Measurements from ENCODE around the gene NAA16. TPM values are rescaled to one million over a fixed set of nuclear protein-coding genes. Genes with fewer than 3 reads are reported as not detected.
"Not testable (repeated sequence)": the region's sequence is repeated elsewhere in the genome, so short reads cannot be mapped to it uniquely, and the experiment has no call there.

NAA16 gene
- total RNA-seq, 1 experiment from 2014 or later, result 7.1 TPM

DNA sequence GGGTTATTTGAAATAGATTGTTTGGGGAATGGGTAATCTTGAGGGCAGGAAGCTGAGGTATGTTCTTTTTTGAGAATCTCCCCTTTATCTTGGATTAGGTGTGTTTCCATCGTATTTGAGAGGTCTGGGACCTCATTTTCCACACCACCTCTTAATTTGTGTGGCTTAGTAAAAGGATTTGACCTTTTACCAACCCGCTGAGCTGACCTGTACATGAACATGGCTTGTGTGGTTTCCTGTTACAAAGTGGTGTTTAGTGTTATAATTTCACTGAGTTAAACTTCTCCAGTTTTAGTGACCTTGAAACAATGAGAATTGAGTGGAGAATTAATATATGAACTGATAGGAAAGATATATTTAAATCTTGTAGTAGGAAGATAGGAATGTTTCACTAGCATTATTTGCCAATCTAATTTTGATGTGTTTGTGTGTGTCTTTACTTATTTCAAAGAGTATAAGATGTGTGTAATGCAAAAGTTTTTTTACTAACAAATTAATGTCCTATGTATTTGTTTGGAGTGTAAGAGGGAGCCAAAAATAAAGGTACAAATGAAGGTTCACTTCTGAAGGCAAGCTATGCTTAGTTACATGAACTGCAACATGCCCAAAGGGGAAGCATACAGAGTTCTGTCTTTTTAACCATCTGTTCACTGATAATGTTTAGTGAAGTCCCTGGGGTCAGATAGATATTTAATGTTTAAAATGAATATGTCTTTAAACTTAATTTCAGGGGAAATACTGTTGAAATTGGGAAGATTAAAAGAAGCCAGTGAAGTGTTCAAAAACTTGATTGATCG is 17.1 kb downstream of the NAA16 start:
- no peaks in the 10 kb centered on the region for H3K27me3 ChIP-seq
- H3K9me3 ChIP-seq, result no peaks in the 10 kb centered on the region
- peaks cover 26% of the 10 kb centered on the region for H3K36me3 ChIP-seq
- DNase-seq, result no peak
- no peak overlapping the region for H3K4me3 ChIP-seq

DNA sequence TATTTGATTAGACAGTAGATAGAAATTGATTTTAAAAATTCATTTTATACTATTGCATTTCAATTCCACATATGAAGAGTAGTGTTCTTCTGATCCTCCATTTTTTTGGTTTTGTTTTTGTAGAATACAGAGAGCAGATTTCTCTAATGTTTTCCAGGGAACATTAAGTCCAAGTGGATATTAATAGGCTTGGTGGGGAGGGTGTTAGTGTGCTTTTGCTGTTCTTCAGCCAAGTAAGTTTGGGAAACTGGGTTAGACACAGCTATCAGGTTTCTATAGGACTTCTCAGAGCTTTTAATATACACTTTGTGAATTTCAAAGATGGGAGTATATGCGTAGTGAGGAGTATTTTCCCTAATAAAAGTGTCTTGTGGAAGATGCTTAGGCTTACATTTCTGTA is 21.8 kb downstream of the NAA16 start:
- DNase-seq, result no peak
- H3K4me3 ChIP-seq, result no peak overlapping the region
- H3K36me3 ChIP-seq, result peaks cover 22% of the 10 kb centered on the region
- H3K27me3 ChIP-seq, result no peaks in the 10 kb centered on the region
- no peaks in the 10 kb centered on the region for H3K9me3 ChIP-seq

DNA sequence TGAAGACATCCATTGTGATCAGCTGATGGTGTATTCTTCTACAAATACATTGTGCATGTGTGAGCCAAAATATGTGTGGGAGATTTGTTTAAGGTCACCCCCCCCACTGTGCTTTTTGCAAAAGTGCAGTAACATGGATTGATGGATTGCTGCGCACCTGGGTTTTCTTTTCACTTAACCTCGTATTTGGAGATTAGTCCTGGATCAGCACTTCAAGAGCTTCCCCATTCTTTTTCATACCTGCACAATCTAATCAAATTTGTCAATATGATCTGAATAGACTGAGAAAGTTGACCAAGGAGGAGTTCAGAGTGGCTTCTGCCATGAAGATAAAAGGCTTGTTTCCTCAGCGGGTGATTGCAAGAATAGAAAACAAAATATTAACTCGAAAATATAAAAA is 23.7 kb downstream of the NAA16 start:
- Histone ChIP-seq H3K27me3 (no peaks in the 10 kb centered on the region), H3K4me3 (no peak overlapping the region), H3K36me3 (peaks cover 25% of the 10 kb centered on the region), H3K9me3 (no peaks in the 10 kb centered on the region)
- no peak for DNase-seq

DNA sequence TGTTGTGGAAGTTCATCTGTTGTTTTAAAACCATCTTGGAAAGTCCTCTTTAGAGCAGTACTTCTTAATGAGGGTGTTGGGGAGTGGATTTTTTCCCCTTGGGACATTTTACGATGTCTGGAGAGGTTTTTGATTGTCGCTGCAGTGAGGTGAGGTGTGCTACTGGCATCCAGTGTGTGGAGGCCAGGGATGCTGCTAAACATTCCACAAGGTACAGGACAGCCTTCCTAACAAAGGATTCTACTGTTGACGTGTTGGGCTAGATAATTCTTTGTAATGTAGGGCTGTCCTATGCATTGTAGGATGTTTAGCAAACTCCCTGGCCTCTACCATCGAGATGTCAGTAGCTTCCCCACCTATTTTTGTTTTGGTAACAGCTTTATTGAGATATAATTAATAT is 33.3 kb downstream of the NAA16 start:
- Histone ChIP-seq H3K9me3 (no peaks in the 10 kb centered on the region), H3K27me3 (no peaks in the 10 kb centered on the region), H3K36me3 (peaks cover 44% of the 10 kb centered on the region), H3K4me3 (no peak overlapping the region)
- DNase-seq, result no peak

DNA sequence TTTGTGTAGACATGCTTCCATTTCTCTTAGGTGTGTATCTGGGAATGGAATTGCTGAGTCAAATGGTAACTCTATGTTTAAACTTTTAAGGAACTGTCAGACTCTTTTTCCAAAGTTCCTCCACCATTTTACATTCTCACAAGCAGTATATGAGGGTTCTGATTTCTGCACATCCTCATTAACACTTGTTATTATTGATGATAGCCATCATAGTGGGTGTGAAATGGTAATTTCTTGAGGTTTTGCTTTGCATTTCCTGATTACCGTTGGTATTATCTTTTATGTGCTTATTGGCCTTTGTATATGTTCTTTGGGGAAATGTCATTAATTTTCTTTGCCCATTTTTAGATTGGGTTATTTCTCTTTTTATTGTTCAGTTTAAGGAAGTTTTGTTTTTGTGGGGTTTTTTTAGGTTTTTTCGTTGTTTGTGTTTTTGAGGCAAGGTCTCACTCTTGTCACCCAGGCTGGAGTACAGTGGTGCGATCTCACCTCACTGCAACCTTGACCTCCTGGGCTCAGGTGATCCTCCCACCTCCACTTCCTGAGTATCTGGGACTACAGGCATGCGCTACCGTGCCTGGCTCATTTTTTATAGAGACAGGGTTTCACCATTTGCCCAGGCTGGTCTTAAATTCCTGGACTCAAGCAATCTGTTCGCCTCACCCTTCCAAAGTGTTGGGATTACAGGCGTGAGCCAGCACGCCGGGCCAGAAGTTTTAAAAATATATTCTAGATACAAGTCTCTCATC is 34.3 kb downstream of the NAA16 start:
- peaks cover 39% of the 10 kb centered on the region for H3K36me3 ChIP-seq
- no peaks in the 10 kb centered on the region for H3K9me3 ChIP-seq
- DNase-seq, result no peak
- H3K4me3 ChIP-seq, result no peak overlapping the region
- no peaks in the 10 kb centered on the region for H3K27me3 ChIP-seq

DNA sequence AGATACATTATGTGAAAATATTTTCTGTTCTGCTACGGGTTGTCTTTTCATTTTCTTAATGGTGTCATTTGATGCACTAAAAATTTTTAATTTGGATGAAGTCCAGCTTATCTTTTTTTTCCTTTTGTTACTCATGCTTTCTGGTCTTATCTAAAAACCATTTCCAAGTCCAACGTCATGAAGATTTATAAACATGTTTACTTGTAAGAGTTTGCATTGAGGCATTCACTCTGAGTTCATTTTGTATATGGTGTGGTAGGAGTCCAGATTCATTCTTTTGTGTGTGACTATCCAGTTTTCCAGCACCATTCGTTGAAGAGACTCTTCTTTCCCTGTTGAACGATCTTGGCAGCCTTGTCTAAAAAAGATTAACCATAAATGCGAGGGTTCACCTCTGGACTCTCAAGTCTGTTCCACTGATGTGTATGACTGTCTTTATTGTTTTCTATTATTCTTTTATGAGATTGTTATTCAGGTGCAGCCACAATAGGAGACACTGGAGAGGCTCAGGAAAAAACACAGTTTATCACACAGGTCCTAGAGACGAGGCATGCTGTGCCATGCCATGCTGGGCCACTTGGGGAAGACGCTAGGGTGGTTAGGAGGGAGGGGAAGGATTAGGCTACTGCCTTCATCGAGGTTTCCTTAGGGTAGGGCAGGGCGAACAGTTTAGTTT is 35.0 kb downstream of the NAA16 start:
- Histone ChIP-seq H3K9me3 (no peaks in the 10 kb centered on the region), H3K27me3 (no peaks in the 10 kb centered on the region), H3K4me3 (no peak overlapping the region), H3K36me3 (peaks cover 36% of the 10 kb centered on the region)
- DNase-seq, result no peak

DNA sequence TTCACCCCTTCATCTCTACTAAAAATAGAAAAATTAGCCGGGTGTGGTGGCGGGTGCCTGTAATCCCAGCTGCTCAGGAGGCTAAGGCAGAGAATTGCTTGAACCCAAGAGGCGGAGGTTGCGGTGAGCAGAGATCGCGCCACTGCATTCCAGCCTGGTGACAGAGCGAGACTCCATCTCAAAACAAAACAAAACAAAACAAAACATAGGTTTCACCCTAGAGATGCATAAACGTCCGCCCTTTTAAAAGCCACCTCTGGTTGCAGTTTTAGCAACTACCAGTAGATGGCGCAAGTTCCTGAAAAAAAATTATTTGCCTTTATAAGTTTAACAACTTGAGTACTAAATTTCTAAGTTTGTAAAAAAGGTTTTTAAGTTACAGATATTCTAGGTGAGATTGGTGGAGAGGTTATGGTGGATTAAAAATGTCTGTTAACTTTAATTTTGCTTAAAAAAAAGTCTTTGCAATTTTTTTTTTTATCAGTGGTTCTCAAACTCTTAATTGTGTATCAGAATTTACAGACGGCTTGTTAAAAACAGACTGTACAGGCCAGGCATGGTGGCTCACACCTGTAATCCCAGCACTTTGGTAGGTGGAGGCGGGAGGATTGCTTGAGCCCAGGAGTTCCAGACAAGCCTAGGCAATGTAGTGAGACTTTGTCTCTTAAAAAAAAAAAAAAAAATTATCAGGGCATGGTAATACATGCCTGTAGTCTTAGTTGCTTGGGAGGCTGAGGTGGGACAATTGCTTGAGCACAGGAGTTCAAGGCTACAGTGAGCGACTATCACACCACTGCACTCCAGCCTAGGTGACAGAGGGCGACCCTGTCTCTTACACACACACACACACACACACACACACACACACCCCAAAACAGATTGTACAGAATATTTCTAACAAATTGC is 42.1 kb downstream of the NAA16 start:
- no peak overlapping the region for H3K4me3 ChIP-seq
- DNase-seq, result peak; percentile 5
- peaks cover 18% of the 10 kb centered on the region for H3K36me3 ChIP-seq
- no peaks in the 10 kb centered on the region for H3K27me3 ChIP-seq
- H3K9me3 ChIP-seq, result no peaks in the 10 kb centered on the region

DNA sequence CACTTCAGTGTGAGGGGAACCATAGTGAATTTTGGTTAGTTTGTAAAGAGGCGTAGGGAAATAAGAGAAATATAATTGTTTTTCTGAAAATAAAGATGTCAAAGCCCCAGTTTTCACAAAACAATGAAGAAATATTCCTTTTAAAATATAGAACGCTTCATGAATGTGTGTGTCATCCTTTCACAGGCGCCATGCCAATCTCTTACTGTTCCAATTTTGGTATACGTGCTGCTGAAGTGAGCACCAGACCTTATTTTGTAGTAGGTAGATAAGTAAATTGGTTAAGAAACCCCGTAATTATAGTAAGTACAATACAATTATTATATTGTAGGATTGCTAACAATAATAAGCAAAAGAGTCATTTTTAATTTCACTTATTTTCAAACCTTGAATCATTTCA is 43.3 kb downstream of the NAA16 start:
- no peak overlapping the region for H3K4me3 ChIP-seq
- no peaks in the 10 kb centered on the region for H3K27me3 ChIP-seq
- no peak for DNase-seq
- peaks cover 20% of the 10 kb centered on the region for H3K36me3 ChIP-seq
- no peaks in the 10 kb centered on the region for H3K9me3 ChIP-seq

DNA sequence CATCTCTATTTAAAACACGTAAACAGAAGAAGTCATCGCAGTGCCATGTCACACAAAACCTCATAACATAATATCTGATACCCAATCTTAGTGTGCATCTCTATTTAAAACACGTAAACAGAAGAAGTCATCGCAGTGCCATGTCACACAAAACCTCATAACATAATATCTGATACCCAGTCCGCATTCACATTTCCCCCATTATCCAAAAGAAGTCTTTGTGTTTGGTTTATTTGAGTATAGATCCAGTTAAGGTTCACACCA is 45.2 kb downstream of the NAA16 start:
- H3K27me3 ChIP-seq, H3K4me3 ChIP-seq, DNase-seq, H3K9me3 ChIP-seq: not testable (repeated sequence)
- H3K36me3 ChIP-seq, result peaks cover 37% of the 10 kb centered on the region

DNA sequence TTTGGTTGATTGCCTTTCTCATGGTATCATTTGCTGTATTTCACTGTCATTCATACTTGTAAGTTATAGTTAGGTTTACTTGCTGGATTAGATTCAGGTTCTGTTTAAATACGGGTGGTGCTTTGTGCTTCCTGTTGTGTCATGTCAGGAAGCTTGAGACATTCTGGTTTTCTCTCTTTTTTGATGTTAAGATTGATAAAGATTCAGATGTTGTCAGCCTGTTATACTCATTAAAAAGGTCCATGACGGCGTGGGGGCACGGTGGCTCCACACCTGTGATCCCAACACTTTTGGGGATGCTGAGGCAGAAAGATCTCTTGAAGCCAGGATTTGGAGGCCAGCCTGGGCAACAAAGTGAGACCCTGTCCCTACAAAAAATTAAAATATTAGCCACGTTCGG is 45.7 kb downstream of the NAA16 start:
- no peak overlapping the region for H3K4me3 ChIP-seq
- H3K36me3 ChIP-seq, result peaks cover 42% of the 10 kb centered on the region
- DNase-seq, result no peak
- H3K9me3 ChIP-seq, result no peaks in the 10 kb centered on the region
- no peaks in the 10 kb centered on the region for H3K27me3 ChIP-seq

DNA sequence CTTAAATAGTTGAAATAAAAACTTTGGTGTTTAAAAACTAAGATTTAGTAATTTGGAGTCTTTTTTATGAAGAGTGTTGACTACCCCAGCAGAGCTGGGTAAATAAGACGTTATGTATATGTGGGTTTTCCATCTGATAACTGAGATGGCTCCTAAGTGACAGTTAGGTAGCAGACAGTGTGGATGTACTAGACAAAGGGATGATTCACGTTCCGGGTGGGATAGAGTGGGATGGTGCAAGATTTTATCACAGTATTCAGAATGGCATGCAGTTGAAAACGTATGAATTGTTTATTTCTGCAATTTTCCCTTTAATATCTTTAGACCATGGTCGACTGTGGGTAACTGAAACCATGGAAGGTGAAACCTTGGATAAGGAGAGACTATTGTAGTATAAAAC is 50.4 kb downstream of the NAA16 start:
- H3K27me3 ChIP-seq, result no peaks in the 10 kb centered on the region
- no peak overlapping the region for H3K4me3 ChIP-seq
- no peak for DNase-seq
- H3K36me3 ChIP-seq, result peaks cover 74% of the 10 kb centered on the region
- no peaks in the 10 kb centered on the region for H3K9me3 ChIP-seq

DNA sequence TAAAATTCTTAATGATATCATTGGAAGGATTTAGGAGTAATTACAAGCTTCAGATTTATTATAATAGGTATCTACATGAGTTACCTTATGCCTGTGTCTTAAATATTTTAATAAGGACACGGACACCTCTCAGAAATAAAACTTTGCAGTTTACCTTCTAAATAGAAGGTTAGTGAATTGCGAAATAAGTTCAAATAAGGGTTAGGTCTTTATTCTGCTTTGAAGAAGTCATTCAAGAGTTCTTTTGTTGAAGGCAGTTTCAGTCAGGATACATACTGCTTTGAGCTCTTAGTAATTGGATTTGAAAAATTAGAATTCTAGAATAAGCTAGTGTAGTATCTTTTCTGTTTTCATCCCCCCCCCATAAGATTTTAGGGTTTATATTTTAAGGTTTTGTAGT is 53.0 kb downstream of the NAA16 start:
- no peak for DNase-seq
- Histone ChIP-seq H3K9me3 (no peaks in the 10 kb centered on the region), H3K36me3 (peaks cover 82% of the 10 kb centered on the region), H3K4me3 (no peak overlapping the region), H3K27me3 (no peaks in the 10 kb centered on the region)

DNA sequence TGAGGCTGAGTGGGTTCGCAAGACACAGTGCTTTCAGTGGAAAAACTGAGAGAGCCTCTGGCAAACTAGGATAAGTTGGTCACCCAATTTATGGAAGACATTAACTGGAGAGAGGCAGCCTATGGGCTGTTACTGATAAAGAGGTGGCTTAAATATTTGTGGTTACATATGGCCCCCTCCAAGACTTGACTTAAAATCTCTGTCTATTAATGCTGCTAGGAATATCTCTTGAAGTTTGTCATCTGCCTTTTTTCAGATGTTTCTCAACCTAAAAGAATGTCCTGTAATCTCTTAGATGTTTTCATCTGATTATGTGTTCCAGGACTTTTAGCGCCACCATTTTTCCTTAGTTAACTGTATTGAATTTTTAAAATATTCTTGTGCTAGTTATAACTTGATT is 54.6 kb downstream of the NAA16 start:
- no peaks in the 10 kb centered on the region for H3K27me3 ChIP-seq
- DNase-seq, result no peak
- H3K36me3 ChIP-seq, result peaks cover 84% of the 10 kb centered on the region
- H3K9me3 ChIP-seq, result no peaks in the 10 kb centered on the region
- no peak overlapping the region for H3K4me3 ChIP-seq

DNA sequence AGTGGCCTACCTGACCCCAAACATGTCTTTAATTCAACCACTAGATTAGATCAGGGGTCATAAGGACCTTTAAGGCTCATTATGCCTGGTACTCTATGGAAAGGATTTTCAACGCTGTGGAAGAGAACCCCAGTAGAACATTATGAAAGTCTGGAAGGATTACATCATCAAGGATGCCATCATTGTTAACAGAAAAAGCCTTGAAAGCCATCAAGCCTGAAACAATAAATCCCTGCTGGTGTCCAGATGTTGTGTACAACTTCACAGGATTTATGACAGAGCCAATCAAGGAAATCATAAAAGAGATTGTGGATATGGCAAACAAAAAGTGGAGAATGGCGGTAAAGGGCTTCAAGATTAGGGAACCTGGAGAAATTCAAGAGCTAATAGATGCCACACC is 59.7 kb downstream of the NAA16 start:
- H3K36me3 ChIP-seq, result peaks cover 76% of the 10 kb centered on the region
- H3K4me3 ChIP-seq, result no peak overlapping the region
- H3K9me3 ChIP-seq, result no peaks in the 10 kb centered on the region
- DNase-seq, result no peak
- no peaks in the 10 kb centered on the region for H3K27me3 ChIP-seq

DNA sequence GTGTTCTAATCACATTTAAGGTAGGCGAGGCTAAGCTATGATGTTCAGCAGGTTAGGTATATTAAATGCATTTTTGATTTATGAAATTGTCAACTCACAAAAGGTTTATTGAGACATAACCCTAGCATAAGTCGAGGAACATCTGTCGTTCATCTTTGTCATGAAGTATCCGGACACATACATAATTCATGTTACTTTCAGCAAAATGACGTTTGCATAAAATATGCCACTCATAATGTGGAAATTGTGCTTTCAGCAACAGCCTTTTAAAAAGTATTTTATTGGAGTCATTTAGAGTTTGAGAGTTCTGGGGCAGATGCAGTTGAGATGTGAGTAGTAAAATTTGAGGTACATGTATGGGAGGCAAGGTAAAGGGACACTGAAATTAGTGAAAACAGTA is 66.4 kb downstream of the NAA16 start:
- H3K4me3 ChIP-seq, result no peak overlapping the region
- no peak for DNase-seq

DNA sequence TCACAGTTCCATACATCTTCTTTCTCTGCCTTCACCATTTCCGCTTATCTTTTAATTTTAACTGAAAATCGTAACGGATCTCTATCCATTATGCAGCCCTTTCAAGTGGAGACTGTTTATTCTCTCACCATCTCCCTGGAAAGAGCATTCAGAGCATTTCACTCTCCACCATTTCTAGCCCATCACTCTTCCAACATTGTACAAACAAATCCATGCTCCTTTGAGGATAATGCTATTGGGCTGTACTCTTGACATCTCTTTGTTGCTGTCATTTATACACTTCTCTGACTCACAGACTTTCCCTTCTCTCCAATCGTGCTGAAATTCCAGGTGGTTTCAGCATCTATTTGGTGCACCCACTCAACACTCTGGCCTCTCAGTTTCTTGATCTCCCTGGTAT is 71.4 kb downstream of the NAA16 start:
- Histone ChIP-seq H3K4me3 (no peak overlapping the region), H3K27me3 (no peaks in the 10 kb centered on the region), H3K36me3 (no peaks in the 10 kb centered on the region), H3K9me3 (no peaks in the 10 kb centered on the region)
- DNase-seq, result no peak

More for the DNA sequence above, 66.4 kb downstream of the NAA16 start:
- Histone ChIP-seq H3K36me3 (peaks cover 26% of the 10 kb centered on the region), H3K27me3 (no peaks in the 10 kb centered on the region), H3K9me3 (no peaks in the 10 kb centered on the region)

DNA sequence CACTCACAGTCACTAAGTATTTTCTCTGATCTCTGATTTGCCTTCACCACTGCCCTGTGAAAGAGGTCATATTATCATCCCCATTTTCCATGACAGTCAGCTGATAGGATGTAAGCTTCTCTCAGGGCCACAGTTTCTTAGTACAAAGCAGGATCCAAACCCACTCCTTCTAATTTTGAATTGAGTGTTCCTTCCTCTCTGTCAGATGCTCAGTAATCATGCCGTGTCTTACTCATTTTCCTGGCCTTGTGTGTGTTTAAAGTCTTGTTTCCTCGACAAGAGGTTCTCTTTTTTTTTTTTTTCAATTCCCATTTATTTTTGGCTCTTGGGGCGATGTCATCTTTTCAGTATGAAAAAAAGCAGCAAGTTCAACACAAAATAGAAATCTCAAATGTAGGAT is 72.3 kb downstream of the NAA16 start:
- H3K9me3 ChIP-seq, result no peaks in the 10 kb centered on the region
- no peaks in the 10 kb centered on the region for H3K27me3 ChIP-seq
- H3K36me3 ChIP-seq, result no peaks in the 10 kb centered on the region
- DNase-seq, result no peak
- H3K4me3 ChIP-seq, result no peak overlapping the region
